NCI-H82 treated with DMSO at 0.1 percent for 48 hours (cell line): ENCODE results near the gene MRPL55.
A peak's percentile ranks its signal among the peaks of the same experiment; 100 is the strongest.

Source experiments
- DNase-seq: peaks from one replicate; lab custom pipeline; 2025; ENCODE audit not compliant: unreplicated experiment; lab: John Stamatoyannopoulos, UW

Gene MRPL55

DNA sequence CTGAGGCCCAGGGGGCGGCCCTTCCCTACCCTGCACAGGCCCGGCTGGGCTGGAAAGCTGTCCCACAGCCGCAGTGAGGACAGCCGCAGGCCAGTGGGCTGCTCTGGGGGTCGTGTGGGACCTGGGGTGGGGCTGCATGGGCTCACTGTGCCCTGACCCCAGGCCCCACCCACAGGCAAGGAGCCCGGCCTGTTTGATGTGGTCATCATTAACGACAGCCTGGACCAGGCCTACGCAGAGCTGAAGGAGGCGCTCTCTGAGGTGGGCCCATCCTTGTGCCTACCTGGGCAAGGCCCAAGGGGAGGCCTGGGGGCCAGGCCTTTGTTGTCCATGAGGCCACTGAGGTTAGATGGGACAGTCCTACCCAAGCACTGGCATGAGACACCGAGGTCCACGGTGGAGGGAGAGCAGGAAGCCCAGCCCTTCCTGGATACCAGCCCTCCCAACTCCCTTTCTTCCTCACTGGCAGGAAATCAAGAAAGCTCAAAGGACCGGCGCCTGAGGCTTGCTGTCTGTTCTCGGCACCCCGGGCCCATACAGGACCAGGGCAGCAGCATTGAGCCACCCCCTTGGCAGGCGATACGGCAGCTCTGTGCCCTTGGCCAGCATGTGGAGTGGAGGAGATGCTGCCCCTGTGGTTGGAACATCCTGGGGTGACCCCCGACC, 39.2 kb upstream of the MRPL55 start:
- DNase-seq, result no peak

GRCh38 chr1:228147768-228148167, 38.7 kb upstream of the MRPL55 start:
- DNase-seq, result no peak

GRCh38 chr1:228147151-228147693, 38.1 kb upstream of the MRPL55 start:
- no peak for DNase-seq

DNA sequence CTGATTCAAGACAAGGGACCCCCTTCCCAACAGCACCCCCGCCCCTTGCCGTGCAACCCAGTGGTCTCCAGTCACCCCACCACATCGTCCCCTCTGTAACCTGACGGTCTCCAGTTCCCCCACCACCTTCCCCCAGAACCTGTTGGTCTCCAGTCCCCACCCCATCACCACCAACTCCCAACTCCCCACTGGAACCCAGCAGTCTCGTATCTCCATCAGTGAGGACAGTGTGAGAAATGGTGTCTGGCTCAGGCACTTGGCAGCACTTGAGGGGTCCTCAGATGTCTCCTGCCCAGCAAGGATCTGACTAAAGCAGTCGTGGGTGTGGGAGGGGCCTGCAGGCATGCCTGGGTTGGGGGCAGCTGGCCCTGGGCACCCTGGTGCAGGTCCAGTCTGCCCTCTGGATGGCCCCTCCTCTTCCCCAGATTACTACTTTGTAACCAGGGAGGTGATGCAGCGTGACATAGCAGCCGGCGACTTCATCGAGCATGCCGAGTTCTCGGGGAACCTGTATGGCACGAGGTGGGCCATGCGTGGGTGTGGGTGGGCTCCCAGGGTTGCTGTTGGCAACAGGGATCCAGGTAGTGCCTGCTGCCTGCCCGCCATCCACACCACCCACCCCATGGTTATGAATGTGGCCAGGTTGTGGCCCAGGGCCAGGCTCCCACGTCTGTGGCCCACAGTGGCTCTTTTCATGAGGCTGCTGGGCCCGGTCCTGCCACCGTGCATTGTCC, 37.5 kb upstream of the MRPL55 start:
- no peak for DNase-seq

DNA sequence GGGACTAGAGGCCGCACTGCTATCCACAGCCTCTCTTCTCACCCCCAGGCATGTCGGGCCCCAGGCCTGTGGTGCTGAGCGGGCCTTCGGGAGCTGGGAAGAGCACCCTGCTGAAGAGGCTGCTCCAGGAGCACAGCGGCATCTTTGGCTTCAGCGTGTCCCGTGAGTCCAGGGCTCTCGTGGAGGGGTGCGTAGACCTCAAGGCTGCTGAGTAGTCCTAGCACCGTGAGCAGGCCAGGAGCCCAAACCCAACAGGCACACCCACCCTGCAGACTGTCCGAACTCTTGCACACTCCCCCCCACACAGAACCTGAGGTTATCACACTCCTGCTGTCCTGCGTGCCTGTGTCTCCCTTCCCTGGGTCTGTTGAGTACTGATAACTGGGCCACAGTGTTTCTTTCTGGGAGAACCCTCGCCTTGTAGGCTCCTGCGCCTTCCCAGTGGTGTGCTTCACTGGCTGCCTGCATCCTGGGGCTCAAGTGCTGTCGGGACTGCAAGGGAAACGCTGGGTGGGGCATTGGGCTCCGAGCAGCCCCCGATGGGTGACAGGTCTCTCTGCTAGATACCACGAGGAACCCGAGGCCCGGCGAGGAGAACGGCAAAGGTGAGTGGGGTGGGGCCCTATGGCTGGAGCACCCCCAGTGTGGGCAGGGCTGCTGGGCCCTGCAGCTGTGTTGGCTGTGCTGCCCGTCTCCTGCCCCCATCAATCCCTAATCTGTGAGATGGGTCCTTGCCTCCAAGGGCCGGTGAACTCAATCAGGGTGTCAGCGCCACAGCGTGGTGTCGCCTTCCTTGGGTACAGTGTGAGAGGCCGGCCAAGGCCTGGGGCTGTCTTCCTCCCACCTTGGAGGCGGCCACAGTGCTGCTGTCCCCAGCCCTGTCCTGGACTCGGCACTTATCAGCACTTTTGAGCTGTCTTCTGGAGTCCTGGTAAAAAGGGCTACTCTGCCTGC, 36.6 kb upstream of the MRPL55 start:
- DNase-seq, result no peak

GRCh38 chr1:228144993-228145343, 35.9 kb upstream of the MRPL55 start:
- no peak for DNase-seq

GRCh38 chr1:228144193-228144992, 35.3 kb upstream of the MRPL55 start:
- DNase-seq, result peak; percentile 44

GRCh38 chr1:228143480-228144192, 34.5 kb upstream of the MRPL55 start:
- no peak for DNase-seq

- DNase-seq, result no peak
Measured at GRCh38 chr1:228142701-228143136, 33.6 kb upstream of the MRPL55 start.

GRCh38 chr1:228142155-228142691, 33.1 kb upstream of the MRPL55 start:
- DNase-seq, result no peak

GRCh38 chr1:228141226-228142044, 32.3 kb upstream of the MRPL55 start:
- DNase-seq, result no peak

- no peak for DNase-seq
Measured at GRCh38 chr1:228140724-228141225, 31.7 kb upstream of the MRPL55 start.

DNA sequence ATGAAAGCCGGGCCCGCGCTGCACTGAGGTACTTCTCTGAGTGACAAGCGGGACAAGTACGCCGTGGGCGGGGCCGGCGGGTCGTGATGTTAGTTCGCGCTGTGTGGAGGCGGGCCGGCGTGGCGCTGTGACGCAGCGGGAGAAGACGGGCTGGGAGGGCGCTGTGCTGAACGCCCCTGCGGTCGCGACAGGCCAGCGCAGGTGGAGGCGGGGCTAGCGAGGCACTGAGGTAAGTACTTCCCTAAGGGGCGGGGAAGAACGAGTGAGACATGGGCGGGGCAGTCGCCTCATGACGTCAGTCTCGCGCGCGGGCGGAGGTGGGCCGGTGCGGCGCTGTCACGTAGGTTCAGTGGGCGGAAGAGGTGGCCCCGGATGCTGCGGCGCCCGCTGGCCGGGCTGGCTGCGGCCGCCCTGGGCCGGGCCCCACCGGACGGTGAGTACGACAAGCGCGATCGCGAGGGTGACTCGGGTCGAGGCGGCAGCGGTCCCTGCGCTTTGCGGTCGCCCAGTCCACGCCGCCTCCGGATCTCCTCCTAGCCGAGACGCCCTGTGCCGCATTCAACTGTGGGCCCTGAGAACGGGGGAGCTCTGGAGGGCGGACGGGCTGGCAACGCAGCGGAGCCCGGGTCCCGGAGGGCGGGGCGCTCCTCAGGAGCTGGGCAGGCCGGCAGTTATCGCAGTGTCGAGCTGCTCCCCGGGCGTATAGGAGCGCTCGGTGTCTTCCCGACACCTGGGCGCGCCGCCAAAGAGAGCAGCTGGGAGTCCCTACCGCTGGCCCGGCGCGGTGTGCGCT, 31.0 kb upstream of the MRPL55 start, which contains the start of gene GUK1:
GUK1 (plus strand) TSS at position 349 of the 793 bp plus-strand sequence; CDS start at position 373, 24 bp downstream.
- DNase-seq, result peak; percentile 99

DNA sequence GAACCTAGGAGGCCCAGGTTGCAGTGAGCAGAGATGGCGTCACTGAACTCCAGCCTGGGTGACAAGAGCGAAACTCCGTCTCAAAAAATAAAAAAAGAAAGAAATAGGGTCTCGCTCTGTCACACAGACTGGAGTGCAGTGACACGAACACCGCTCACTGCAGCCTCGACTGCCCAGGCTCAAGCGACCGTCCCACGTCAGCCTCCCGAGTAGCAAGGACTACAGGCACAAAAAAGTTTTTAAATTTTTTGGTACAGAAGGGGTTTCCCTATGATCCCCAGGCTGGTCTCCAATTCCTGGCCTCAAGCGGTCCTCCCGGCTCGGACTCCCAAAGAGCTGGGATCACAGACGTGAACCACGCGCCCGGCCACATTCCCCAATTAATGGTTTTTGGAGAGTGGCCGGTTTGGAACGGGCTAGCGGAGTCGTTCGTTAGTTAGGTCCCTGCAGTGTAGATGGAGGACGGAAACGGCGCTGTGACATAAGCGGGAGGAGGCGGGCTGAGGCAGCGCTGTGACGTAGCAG, 30.4 kb upstream of the MRPL55 start:
- DNase-seq, result no peak

DNA sequence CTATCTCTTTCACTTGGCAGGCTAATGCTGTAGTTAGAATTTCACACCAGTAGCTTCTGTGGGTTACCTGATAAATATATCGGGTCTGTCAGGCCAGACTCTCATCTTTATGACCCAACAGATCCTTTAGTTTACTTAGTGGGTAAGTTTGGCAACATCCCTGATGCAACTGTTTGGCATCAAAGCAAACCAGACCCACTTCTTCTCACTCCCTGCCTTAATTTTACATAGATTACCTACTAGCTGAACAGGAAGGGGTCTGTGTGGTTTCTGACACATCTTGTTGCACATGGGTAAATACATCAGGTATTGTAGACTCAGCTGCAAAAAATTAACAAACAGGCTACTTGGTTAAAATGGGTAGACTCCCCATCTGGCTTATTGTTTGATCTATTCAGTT, 27.8 kb upstream of the MRPL55 start:
- no peak for DNase-seq

DNA sequence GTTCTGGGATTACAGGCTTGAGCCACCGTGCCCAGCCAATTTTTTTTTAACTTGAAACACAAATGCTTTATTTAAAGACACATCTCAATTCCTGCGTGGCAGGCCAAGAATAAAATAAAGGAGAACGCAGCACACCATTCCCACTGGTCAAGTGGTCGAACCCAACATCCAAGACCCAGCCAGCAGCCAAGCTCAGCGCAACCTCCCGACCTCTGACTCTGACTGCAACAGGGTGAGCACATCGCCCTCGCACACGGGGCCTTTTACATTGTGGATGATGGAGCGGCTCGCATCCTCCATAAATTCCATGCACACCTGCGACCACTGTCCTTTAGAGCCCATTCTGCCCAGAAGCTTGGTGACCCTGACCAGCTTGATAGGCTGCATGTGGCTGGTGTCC, 25.5 kb upstream of the MRPL55 start:
- DNase-seq, result no peak

GRCh38 chr1:228131766-228132165, 22.7 kb upstream of the MRPL55 start:
- no peak for DNase-seq
